ENCODE measurements around the gene SLC45A2. TPM values are rescaled to one million over a fixed set of nuclear protein-coding genes. Genes with fewer than 3 reads are reported as not detected.

The SLC45A2 gene
- total RNA-seq, 2 experiments from 2014 or later = not detected

- Histone ChIP-seq H3K27me3 (ENCODE audit: control insufficient read depth in 1 of 2, insufficient read depth in 2 of 2, low read length in 2 of 2) (no peaks in the 10 kb centered on the region), H3K4me1 (ENCODE audit: insufficient read depth, low read length) (no peaks in the 10 kb centered on the region), H3K4me3 (ENCODE audit: low read length) (no peak overlapping the region), H3K27ac (ENCODE audit: low read depth in 1 of 2, low read length in 2 of 2) (no peak overlapping the region), H3K9me3 (ENCODE audit: control insufficient read depth in 1 of 2, insufficient read depth in 1 of 2, low read length in 2 of 2) (no peaks in the 10 kb centered on the region), H3K36me3 (ENCODE audit: insufficient read depth, low read length) (peaks cover 7% of the 10 kb centered on the region)
- Mint-ChIP-seq H3K9me3 (no peaks in the 10 kb centered on the region), H3K36me3 (ENCODE audit: low read depth) (peaks cover 49% of the 10 kb centered on the region), H3K27ac (no peak overlapping the region), H3K27me3 (no peaks in the 10 kb centered on the region), H3K4me1 (ENCODE audit: low read depth) (no peaks in the 10 kb centered on the region), H3K4me3 (no peak overlapping the region)
- DNase-seq = no peak
- no peak for ATAC-seq (ENCODE audit: poor library complexity)
- POLR2A ChIA-PET = no interaction called here
- TF ChIP-seq CTCF (IDR thresholded peaks at IDR 0.05) = no peak
- intact Hi-C loops (cut with DNase I, micrococcal nuclease) = no loop called here
- CTCF ChIA-PET = no interaction called here
These were observed 45.6 kb upstream of the SLC45A2 start for GRCh38 chr5:34030048-34030447.

GRCh38 chr5:34028349-34028748, 43.9 kb upstream of the SLC45A2 start:
- Histone ChIP-seq H3K27me3 (ENCODE audit: control insufficient read depth in 1 of 2, insufficient read depth in 2 of 2, low read length in 2 of 2) (no peaks in the 10 kb centered on the region), H3K36me3 (ENCODE audit: insufficient read depth, low read length) (no peaks in the 10 kb centered on the region), H3K4me1 (ENCODE audit: insufficient read depth, low read length) (no peaks in the 10 kb centered on the region), H3K27ac (ENCODE audit: low read depth in 1 of 2, low read length in 2 of 2) (no peak overlapping the region), H3K9me3 (ENCODE audit: control insufficient read depth in 1 of 2, insufficient read depth in 1 of 2, low read length in 2 of 2) (no peaks in the 10 kb centered on the region), H3K4me3 (ENCODE audit: low read length) (no peak overlapping the region)
- CTCF ChIA-PET = interaction anchor here (0.7 kb wide), 1 partner anchor 1772 kb away, joined by 4 read pairs; no protein-coding TSS in a partner anchor
- H3K4me1 Mint-ChIP-seq (ENCODE audit: low read depth) = peaks cover 1% of the 10 kb centered on the region
- H3K27ac Mint-ChIP-seq = no peak overlapping the region
- POLR2A ChIA-PET = no interaction called here
- H3K27me3 Mint-ChIP-seq = no peaks in the 10 kb centered on the region
- intact Hi-C loops (cut with DNase I, micrococcal nuclease) = no loop called here
- peaks cover 40% of the 10 kb centered on the region for H3K36me3 Mint-ChIP-seq (ENCODE audit: low read depth)
- H3K4me3 Mint-ChIP-seq = no peak overlapping the region
- ATAC-seq (ENCODE audit: poor library complexity) = no peak
- no peak for TF ChIP-seq CTCF (IDR thresholded peaks at IDR 0.05)
- no peaks in the 10 kb centered on the region for H3K9me3 Mint-ChIP-seq
- no peak for DNase-seq

- ATAC-seq (ENCODE audit: poor library complexity) (no peak), DNase-seq (no peak)
- intact Hi-C loops (cut with DNase I, micrococcal nuclease) = no loop called here
- Mint-ChIP-seq H3K4me1 (ENCODE audit: low read depth) (peaks cover 20% of the 10 kb centered on the region), H3K27me3 (no peaks in the 10 kb centered on the region), H3K36me3 (ENCODE audit: low read depth) (peaks cover 39% of the 10 kb centered on the region), H3K9me3 (no peaks in the 10 kb centered on the region), H3K27ac (no peak overlapping the region), H3K4me3 (no peak overlapping the region)
- Histone ChIP-seq H3K9me3 (ENCODE audit: control insufficient read depth in 1 of 2, insufficient read depth in 1 of 2, low read length in 2 of 2) (no peaks in the 10 kb centered on the region), H3K27me3 (ENCODE audit: control insufficient read depth in 1 of 2, insufficient read depth in 2 of 2, low read length in 2 of 2) (no peaks in the 10 kb centered on the region), H3K27ac (ENCODE audit: low read depth in 1 of 2, low read length in 2 of 2) (no peak overlapping the region), H3K36me3 (ENCODE audit: insufficient read depth, low read length) (no peaks in the 10 kb centered on the region), H3K4me1 (ENCODE audit: insufficient read depth, low read length) (peaks cover 7% of the 10 kb centered on the region), H3K4me3 (ENCODE audit: low read length) (no peak overlapping the region)
- POLR2A ChIA-PET = no interaction called here
- no peak for TF ChIP-seq CTCF (IDR thresholded peaks at IDR 0.05)
- CTCF ChIA-PET = no interaction called here
These were observed 41.7 kb upstream of the SLC45A2 start for GRCh38 chr5:34026089-34026761.
